GM15510 (cell line): Measurements from ENCODE around the gene OR1L4.

Experiments used
- POLR2A ChIP-seq: IDR thresholded peaks from 3 replicates; pipeline ENCODE4 v1.6.1; 2011; ENCODE audit warnings: borderline replicate concordance; ENCODE audit not compliant: insufficient read length; ENCODE audit errors: extremely low read depth

The OR1L4 gene, protein sequence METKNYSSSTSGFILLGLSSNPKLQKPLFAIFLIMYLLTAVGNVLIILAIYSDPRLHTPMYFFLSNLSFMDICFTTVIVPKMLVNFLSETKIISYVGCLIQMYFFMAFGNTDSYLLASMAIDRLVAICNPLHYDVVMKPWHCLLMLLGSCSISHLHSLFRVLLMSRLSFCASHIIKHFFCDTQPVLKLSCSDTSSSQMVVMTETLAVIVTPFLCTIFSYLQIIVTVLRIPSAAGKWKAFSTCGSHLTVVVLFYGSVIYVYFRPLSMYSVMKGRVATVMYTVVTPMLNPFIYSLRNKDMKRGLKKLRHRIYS

DNA sequence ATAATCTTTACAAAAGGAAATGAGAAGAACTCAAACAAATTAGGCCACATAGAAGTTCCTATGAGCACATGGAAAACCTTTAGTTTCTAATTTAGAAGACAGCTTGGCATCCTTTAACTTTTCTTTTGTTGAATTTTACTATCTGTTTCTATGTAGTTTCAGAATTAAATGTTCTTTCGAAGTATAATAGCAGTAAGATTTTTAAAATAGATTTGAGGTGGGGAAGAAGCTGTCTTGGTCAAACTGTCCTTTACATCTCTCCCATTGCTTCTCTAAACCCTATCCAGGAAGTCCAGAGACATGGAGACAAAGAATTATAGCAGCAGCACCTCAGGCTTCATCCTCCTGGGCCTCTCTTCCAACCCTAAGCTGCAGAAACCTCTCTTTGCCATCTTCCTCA lies at the start of gene OR1L4:
TSS of gene OR1L4 (plus strand) at position 301 of the 400 bp plus-strand sequence. CDS start at position 301, 0 bp downstream.
- no peak for TF ChIP-seq POLR2A

- TF ChIP-seq POLR2A: no peak
Measured at GRCh38 chr9:122684851-122685250, 38.9 kb upstream of the OR1L4 start.

DNA sequence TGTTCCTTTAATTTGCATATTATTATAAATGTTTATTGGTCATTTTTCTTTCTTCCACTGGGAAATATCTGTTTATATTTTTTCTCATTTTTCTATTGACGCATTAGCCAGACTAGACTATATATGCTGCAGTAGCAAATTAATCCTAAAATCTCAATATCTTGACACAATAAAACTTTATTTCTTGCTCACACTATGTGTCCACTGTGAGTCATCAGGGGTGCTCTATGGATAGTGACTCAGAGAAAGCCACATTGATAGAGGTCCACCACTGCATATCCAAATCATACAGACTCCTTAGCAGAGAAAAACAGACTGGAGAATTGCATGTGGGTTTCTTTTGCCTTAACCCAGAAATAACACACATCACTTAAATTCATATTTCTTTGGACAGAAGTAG lies 28.1 kb upstream of the OR1L4 start:
- no peak for TF ChIP-seq POLR2A

- TF ChIP-seq POLR2A: no peak
Measured at GRCh38 chr9:122718038-122718437, 5.8 kb upstream of the OR1L4 start.

GRCh38 chr9:122719218-122719617 lies 4.6 kb upstream of the OR1L4 start:
- no peak for TF ChIP-seq POLR2A

GRCh38 chr9:122742003-122742402 lies 18.2 kb downstream of the OR1L4 start, which contains the start of gene OR1L6:
Gene OR1L6, plus strand, starts transcription at chr9:122742303. Its CDS starts 7,545 bp downstream, at chr9:122749848.
- no peak for TF ChIP-seq POLR2A

- no peak for TF ChIP-seq POLR2A
Measured at GRCh38 chr9:122754825-122755224, 31.0 kb downstream of the OR1L4 start.

GRCh38 chr9:122767817-122768216 lies 44.0 kb downstream of the OR1L4 start:
- no peak for TF ChIP-seq POLR2A
